ENCODE measurements around the gene CDH22. TPM values are rescaled to one million over a fixed set of nuclear protein-coding genes. Genes with fewer than 3 reads are reported as not detected.

Gene CDH22
- total and polyA plus RNA-seq, 2 donors from 2014 or later = 0.19 to 1.6 TPM

DNA sequence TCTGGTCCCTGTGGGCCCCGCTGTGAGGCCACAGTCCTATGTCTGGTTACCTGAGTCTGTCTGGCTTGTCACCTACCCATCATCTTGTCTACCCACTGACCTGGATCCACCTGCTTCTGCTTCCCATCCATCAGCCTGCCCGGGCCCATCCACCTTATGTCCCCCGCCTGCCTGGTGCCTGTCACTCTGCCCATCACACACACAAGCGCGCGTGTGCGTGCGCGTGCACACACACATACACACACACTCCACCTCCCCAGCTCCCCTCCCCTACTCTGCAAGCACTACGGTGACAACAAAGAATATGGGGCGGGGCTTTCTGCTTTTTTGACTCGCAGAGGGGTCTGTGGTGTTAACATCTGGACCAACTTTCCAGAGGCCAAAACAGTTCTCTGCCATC lies 8.0 kb downstream of the CDH22 start:
- H3K4me1 ChIP-seq (ENCODE audit: control insufficient read depth in 2 of 3, insufficient read depth in 2 of 3, low read depth in 1 of 3, low read length in 3 of 3) = no peaks in the 10 kb centered on the region
- peaks cover 8% of the 10 kb centered on the region for H3K27me3 ChIP-seq (ENCODE audit: control insufficient read depth, insufficient read depth, low read length)
- no peak overlapping the region for H3K4me3 ChIP-seq (ENCODE audit: low read length in 3 of 3)
- DNase-seq (no peak), FAIRE-seq (no peak)
- H3K9ac ChIP-seq (ENCODE audit: low read length in 3 of 3) = no peak overlapping the region
- TF ChIP-seq, protein P1, sequence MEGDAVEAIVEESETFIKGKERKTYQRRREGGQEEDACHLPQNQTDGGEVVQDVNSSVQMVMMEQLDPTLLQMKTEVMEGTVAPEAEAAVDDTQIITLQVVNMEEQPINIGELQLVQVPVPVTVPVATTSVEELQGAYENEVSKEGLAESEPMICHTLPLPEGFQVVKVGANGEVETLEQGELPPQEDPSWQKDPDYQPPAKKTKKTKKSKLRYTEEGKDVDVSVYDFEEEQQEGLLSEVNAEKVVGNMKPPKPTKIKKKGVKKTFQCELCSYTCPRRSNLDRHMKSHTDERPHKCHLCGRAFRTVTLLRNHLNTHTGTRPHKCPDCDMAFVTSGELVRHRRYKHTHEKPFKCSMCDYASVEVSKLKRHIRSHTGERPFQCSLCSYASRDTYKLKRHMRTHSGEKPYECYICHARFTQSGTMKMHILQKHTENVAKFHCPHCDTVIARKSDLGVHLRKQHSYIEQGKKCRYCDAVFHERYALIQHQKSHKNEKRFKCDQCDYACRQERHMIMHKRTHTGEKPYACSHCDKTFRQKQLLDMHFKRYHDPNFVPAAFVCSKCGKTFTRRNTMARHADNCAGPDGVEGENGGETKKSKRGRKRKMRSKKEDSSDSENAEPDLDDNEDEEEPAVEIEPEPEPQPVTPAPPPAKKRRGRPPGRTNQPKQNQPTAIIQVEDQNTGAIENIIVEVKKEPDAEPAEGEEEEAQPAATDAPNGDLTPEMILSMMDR (IDR thresholded peaks at IDR 0.05; ENCODE audit: borderline replicate concordance, extremely low read depth, insufficient read depth) = no peak
- H3K9me3 ChIP-seq (ENCODE audit: control insufficient read depth in 2 of 3, insufficient read depth in 1 of 3, low read length in 3 of 3) = no peaks in the 10 kb centered on the region
- intact Hi-C loops (cut with DNase I) = no loop called here
- no peak overlapping the region for H3K27ac ChIP-seq (ENCODE audit: low read depth in 2 of 2, low read length in 2 of 2)
- H3K36me3 ChIP-seq (ENCODE audit: control insufficient read depth in 2 of 3, insufficient read depth in 3 of 3, low read length in 3 of 3) = no peaks in the 10 kb centered on the region

DNA sequence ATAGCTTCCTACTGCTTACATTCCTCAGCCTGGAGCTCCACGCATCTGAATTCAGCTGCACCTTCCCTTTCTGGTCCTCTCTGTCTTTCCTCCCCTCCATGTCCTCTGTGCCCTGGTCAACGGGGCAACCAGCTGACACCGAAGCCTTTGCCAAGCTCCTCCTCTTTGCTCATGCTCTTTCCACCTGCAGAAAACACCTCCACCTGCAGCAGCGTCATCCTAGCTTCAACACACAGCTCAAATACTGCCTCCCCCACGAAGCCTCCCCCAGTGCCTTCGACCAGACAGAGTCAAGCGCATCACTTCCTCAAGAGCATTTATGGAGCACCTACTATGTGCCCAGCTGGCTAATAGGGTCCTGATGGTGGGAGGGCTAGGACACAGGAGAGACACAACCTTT lies 9.2 kb downstream of the CDH22 start:
- no peak for DNase-seq
- no peak for FAIRE-seq
- no peaks in the 10 kb centered on the region for H3K9me3 ChIP-seq (ENCODE audit: control insufficient read depth in 2 of 3, insufficient read depth in 1 of 3, low read length in 3 of 3)
- no peaks in the 10 kb centered on the region for H3K36me3 ChIP-seq (ENCODE audit: control insufficient read depth in 2 of 3, insufficient read depth in 3 of 3, low read length in 3 of 3)
- no peak overlapping the region for H3K27ac ChIP-seq (ENCODE audit: low read depth in 2 of 2, low read length in 2 of 2)
- TF ChIP-seq, protein P1 (IDR thresholded peaks at IDR 0.05; ENCODE audit: borderline replicate concordance, extremely low read depth, insufficient read depth) = no peak
- H3K4me3 ChIP-seq (ENCODE audit: low read length in 3 of 3) = no peak overlapping the region
- H3K9ac ChIP-seq (ENCODE audit: low read length in 3 of 3) = no peak overlapping the region
- H3K27me3 ChIP-seq (ENCODE audit: control insufficient read depth, insufficient read depth, low read length) = peaks cover 4% of the 10 kb centered on the region
- no peaks in the 10 kb centered on the region for H3K4me1 ChIP-seq (ENCODE audit: control insufficient read depth in 2 of 3, insufficient read depth in 2 of 3, low read depth in 1 of 3, low read length in 3 of 3)
- intact Hi-C loops (cut with DNase I) = no loop called here

DNA sequence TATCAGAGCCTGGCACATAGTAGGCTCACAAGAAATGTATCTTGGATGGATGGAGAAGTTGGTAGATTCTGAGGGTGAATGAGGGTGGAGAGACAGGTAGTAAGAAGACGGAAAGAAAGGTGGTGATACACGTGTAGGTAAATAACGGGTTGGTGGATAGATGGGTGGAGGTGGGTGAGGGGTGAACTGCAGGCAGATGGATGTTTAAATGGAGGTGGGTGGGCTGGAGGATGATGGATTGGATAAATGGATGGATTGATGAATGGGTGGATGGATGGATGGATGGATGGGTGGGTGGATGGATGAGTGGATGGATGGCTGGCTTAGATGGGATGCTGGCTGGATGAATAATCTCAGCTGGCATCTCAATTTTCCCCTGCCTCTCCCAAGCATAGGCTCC lies 9.9 kb downstream of the CDH22 start:
- Histone ChIP-seq H3K9ac (ENCODE audit: low read length in 3 of 3) (no peak overlapping the region), H3K27ac (ENCODE audit: low read depth in 2 of 2, low read length in 2 of 2) (no peak overlapping the region), H3K4me3 (ENCODE audit: low read length in 3 of 3) (no peak overlapping the region), H3K4me1 (ENCODE audit: control insufficient read depth in 2 of 3, insufficient read depth in 2 of 3, low read depth in 1 of 3, low read length in 3 of 3) (no peaks in the 10 kb centered on the region), H3K27me3 (ENCODE audit: control insufficient read depth, insufficient read depth, low read length) (peaks cover 2% of the 10 kb centered on the region), H3K9me3 (ENCODE audit: control insufficient read depth in 2 of 3, insufficient read depth in 1 of 3, low read length in 3 of 3) (no peaks in the 10 kb centered on the region), H3K36me3 (ENCODE audit: control insufficient read depth in 2 of 3, insufficient read depth in 3 of 3, low read length in 3 of 3) (no peaks in the 10 kb centered on the region)
- intact Hi-C loops (cut with DNase I) = no loop called here
- FAIRE-seq (no peak), DNase-seq (no peak)
- TF ChIP-seq, protein P1 (IDR thresholded peaks at IDR 0.05; ENCODE audit: borderline replicate concordance, extremely low read depth, insufficient read depth) = no peak
